GM21447 (cell line): Measurements from ENCODE around the gene PTPRR.

Experiments
- ATAC-seq: cut with Tn5 transposase; IDR thresholded peaks from one replicate; pipeline ENCODE4 v1.9.1; 2021; ENCODE audit not compliant: unreplicated experiment

The PTPRR gene

GRCh38 chr12:70798016-70798783 lies 122.3 kb downstream of the PTPRR start:
- ATAC-seq = no peak

- ATAC-seq = no peak
Observed at GRCh38 chr12:70796989-70797388, 123.5 kb downstream of the PTPRR start.

- ATAC-seq = no peak
Observed at GRCh38 chr12:70795608-70796007, 124.9 kb downstream of the PTPRR start.

- no peak for ATAC-seq
Observed at GRCh38 chr12:70794131-70794530, 126.4 kb downstream of the PTPRR start.

- no peak for ATAC-seq
Observed at GRCh38 chr12:70788774-70789173, 131.8 kb downstream of the PTPRR start.

GRCh38 chr12:70787612-70788011 lies 132.9 kb downstream of the PTPRR start:
- no peak for ATAC-seq

GRCh38 chr12:70785896-70786295 lies 134.6 kb downstream of the PTPRR start:
- no peak for ATAC-seq

GRCh38 chr12:70784042-70784668 lies 136.4 kb downstream of the PTPRR start:
- ATAC-seq = no peak

- no peak for ATAC-seq
Observed at GRCh38 chr12:70783455-70783854, 137.1 kb downstream of the PTPRR start.

GRCh38 chr12:70779250-70779649 lies 141.3 kb downstream of the PTPRR start:
- no peak for ATAC-seq

- no peak for ATAC-seq
Observed at GRCh38 chr12:70774055-70774454, 146.5 kb downstream of the PTPRR start.

- no peak for ATAC-seq
Observed at GRCh38 chr12:70772836-70773235, 147.7 kb downstream of the PTPRR start.

- ATAC-seq = no peak
Observed at GRCh38 chr12:70771581-70771980, 149.0 kb downstream of the PTPRR start.

GRCh38 chr12:70763666-70764065 lies 156.9 kb downstream of the PTPRR start:
- ATAC-seq = no peak

GRCh38 chr12:70762000-70762399 lies 158.5 kb downstream of the PTPRR start:
- ATAC-seq = no peak

GRCh38 chr12:70759161-70759918 lies 161.2 kb downstream of the PTPRR start:
- no peak for ATAC-seq

GRCh38 chr12:70758494-70758845 lies 162.1 kb downstream of the PTPRR start:
- no peak for ATAC-seq

GRCh38 chr12:70757830-70758493 lies 162.6 kb downstream of the PTPRR start:
- no peak for ATAC-seq

- no peak for ATAC-seq
Observed at GRCh38 chr12:70756791-70757190, 163.7 kb downstream of the PTPRR start.

- no peak for ATAC-seq
Observed at GRCh38 chr12:70756118-70756517, 164.4 kb downstream of the PTPRR start.

- ATAC-seq = no peak
Observed at GRCh38 chr12:70754330-70754741, 166.2 kb downstream of the PTPRR start.
